Uterus (tissue), 2 donors: ENCODE results near the gene ASAH2B.
"Not testable (repeated sequence)": the region's sequence is repeated elsewhere in the genome, so short reads cannot be mapped to it uniquely, and the experiment has no call there.

Source experiments
- POLR2A ChIP-seq, 2 donors: fragments of 450-650 bp; IDR thresholded peaks; one replicate each; pipeline ENCODE4 v1.6.1; 2016; ENCODE audit warnings: antibody characterized with exemption in 2 of 2, mild to moderate bottlenecking in 1 of 2, moderate library complexity in 1 of 2
- TF ChIP-seq, protein P1 (sequence below), 4 experiments: fragments of 200-600 bp in 2 of 4; fragments of 450-650 bp in 2 of 4; sonication (generic) in 2 of 4; IDR thresholded peaks; one replicate each; pipeline ENCODE4 v1.5.1; 2016 to 2019; ENCODE audit warnings: antibody characterized with exemption in 4 of 4, mild to moderate bottlenecking in 2 of 4, moderate library complexity in 1 of 4

DNA sequence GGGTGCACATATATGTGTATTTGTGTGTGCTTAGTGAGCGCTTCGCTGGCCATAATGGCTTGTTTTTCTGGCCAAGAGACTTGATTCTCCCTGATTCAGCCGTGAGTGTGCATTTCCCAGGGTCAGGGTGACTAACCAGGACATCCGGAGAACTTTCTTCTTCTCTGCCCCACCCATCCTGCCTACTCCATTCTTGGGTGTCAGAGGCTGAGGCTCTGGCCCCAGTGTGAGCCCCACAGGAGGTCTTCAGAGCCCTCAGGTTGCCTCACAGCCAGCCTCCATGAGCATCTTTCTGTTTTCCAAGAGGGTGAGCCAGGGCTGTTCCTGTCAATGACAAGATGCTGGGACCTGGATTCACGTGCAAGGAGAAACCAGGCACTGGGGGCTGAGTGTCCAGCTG, 37.8 kb upstream of the ASAH2B start:
- TF ChIP-seq, protein P1, sequence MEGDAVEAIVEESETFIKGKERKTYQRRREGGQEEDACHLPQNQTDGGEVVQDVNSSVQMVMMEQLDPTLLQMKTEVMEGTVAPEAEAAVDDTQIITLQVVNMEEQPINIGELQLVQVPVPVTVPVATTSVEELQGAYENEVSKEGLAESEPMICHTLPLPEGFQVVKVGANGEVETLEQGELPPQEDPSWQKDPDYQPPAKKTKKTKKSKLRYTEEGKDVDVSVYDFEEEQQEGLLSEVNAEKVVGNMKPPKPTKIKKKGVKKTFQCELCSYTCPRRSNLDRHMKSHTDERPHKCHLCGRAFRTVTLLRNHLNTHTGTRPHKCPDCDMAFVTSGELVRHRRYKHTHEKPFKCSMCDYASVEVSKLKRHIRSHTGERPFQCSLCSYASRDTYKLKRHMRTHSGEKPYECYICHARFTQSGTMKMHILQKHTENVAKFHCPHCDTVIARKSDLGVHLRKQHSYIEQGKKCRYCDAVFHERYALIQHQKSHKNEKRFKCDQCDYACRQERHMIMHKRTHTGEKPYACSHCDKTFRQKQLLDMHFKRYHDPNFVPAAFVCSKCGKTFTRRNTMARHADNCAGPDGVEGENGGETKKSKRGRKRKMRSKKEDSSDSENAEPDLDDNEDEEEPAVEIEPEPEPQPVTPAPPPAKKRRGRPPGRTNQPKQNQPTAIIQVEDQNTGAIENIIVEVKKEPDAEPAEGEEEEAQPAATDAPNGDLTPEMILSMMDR (IDR thresholded peaks at IDR 0.05), result not testable (repeated sequence)
- not testable (repeated sequence) for TF ChIP-seq POLR2A (IDR thresholded peaks at IDR 0.05)
